ENCODE results near the gene RAB10. TPM values are rescaled to one million over a fixed set of nuclear protein-coding genes. Genes with fewer than 3 reads are reported as not detected.

The RAB10 gene
- total RNA-seq, 6 donors from 2014 or later: 81.7 to 139 (median 106) TPM

- DNase-seq (peak; percentile 82 to 98), ATAC-seq (ENCODE audit: low FRiP score in 2 of 2) (peak; percentile 83 to 94)
- H3K9me3 ChIP-seq: no peaks in the 10 kb centered on the region
- H3K27me3 ChIP-seq: peaks cover 0 to 6% (median under 1%) of the 10 kb centered on the region in 4 donors
- H3K4me3 ChIP-seq: peak overlapping the region; percentile 24 to 59 (median 52)
- TF ChIP-seq POLR2A (IDR thresholded peaks at IDR 0.05) (no peak), EP300 (IDR thresholded peaks at IDR 0.05) (no peak), POLR2AphosphoS5 (IDR thresholded peaks at IDR 0.05) (peak in 1 of 2 donors; percentile 16)
- TF ChIP-seq, protein P1, sequence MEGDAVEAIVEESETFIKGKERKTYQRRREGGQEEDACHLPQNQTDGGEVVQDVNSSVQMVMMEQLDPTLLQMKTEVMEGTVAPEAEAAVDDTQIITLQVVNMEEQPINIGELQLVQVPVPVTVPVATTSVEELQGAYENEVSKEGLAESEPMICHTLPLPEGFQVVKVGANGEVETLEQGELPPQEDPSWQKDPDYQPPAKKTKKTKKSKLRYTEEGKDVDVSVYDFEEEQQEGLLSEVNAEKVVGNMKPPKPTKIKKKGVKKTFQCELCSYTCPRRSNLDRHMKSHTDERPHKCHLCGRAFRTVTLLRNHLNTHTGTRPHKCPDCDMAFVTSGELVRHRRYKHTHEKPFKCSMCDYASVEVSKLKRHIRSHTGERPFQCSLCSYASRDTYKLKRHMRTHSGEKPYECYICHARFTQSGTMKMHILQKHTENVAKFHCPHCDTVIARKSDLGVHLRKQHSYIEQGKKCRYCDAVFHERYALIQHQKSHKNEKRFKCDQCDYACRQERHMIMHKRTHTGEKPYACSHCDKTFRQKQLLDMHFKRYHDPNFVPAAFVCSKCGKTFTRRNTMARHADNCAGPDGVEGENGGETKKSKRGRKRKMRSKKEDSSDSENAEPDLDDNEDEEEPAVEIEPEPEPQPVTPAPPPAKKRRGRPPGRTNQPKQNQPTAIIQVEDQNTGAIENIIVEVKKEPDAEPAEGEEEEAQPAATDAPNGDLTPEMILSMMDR (IDR thresholded peaks at IDR 0.05): peak; percentile 54 to 93 (median 88)
- peaks cover 0 to 15% (median 11%) of the 10 kb centered on the region in 4 donors for H3K4me1 ChIP-seq
- peak overlapping the region in 3 of 4 donors; percentile 28 to 70 (median 53) for H3K27ac ChIP-seq
- H3K36me3 ChIP-seq: no peaks in the 10 kb centered on the region
- WGBS, 2 donors: 0 to 8% methylated on average over 10 to 65 of the region's 114 CpGs
Observed at GRCh38 chr2:26184555-26185303, 150.8 kb downstream of the RAB10 start.

GRCh38 chr2:26185304-26185928 lies 151.5 kb downstream of the RAB10 start:
- DNase-seq (no peak), ATAC-seq (ENCODE audit: low FRiP score in 2 of 2) (no peak)
- 54 to 89% methylated on average over 13 to 20 of the region's 20 CpGs for WGBS, 2 donors
- H3K4me3 ChIP-seq: peak overlapping the region; percentile 24 to 59 (median 52)
- H3K36me3 ChIP-seq: peaks cover 0 to 5% (median 2%) of the 10 kb centered on the region in 4 donors
- no peaks in the 10 kb centered on the region for H3K27me3 ChIP-seq
- TF ChIP-seq POLR2AphosphoS5 (IDR thresholded peaks at IDR 0.05): no peak
- TF ChIP-seq EP300 (IDR thresholded peaks at IDR 0.05): no peak
- TF ChIP-seq, protein P1 (IDR thresholded peaks at IDR 0.05): no peak
- TF ChIP-seq POLR2A (IDR thresholded peaks at IDR 0.05): no peak
- H3K27ac ChIP-seq: peak overlapping the region in 3 of 4 donors; percentile 28 to 70 (median 53)
- no peaks in the 10 kb centered on the region for H3K9me3 ChIP-seq
- H3K4me1 ChIP-seq: peaks cover 0 to 13% (median 11%) of the 10 kb centered on the region in 4 donors

- H3K4me1 ChIP-seq: peaks cover 0 to 13% (median 11%) of the 10 kb centered on the region in 4 donors
- no peak for ATAC-seq (ENCODE audit: low FRiP score in 2 of 2)
- no peaks in the 10 kb centered on the region for H3K9me3 ChIP-seq
- H3K27me3 ChIP-seq: no peaks in the 10 kb centered on the region
- TF ChIP-seq, protein P1 (IDR thresholded peaks at IDR 0.05): no peak
- TF ChIP-seq POLR2AphosphoS5 (IDR thresholded peaks at IDR 0.05) (no peak), POLR2A (IDR thresholded peaks at IDR 0.05) (no peak), EP300 (IDR thresholded peaks at IDR 0.05) (no peak)
- WGBS, 2 donors: 92 to 97% methylated on average over 14 to 15 of the region's 16 CpGs
- no peak overlapping the region for H3K4me3 ChIP-seq
- no peak overlapping the region for H3K27ac ChIP-seq
- no peak for DNase-seq
- H3K36me3 ChIP-seq: peaks cover 0 to 12% (median 9%) of the 10 kb centered on the region in 4 donors
Observed at GRCh38 chr2:26185954-26186770, 152.3 kb downstream of the RAB10 start.

Small RNA genes lying within 50 kb of the gene (small RNA-seq; reads per million reads assigned to genes)
- gene RNU6-942P (0 reads per million in 4 donors), gene UQCRHP2 (0 reads per million in 4 donors)

Other genes with a start within 250 kb of the RAB10 start
- gene ASXL2, start 155.6 kb upstream of the RAB10 start, total RNA-seq: 10 to 100 TPM; 15.5 to 34.9 (median 25.6) TPM
- gene KIF3C, start 51.6 kb upstream of the RAB10 start, total RNA-seq: 10 to 100 TPM in 1 of 6 donors, 1 to 10 TPM in 5; 2.4 to 15.7 (median 4.4) TPM
- 1 to 10 TPM in 1 of 6 donors, under 1 TPM in 4, not detected in 1; 0.22 to 2.6 (median 0.49) TPM for gene GAREM2, start 139.0 kb downstream of the RAB10 start, total RNA-seq
- gene HADHA, start 210.5 kb downstream of the RAB10 start, total RNA-seq: 100 to 1,000 TPM in 4 of 6 donors, 10 to 100 TPM in 2; 61.8 to 120 (median 110) TPM
- gene HADHB, start 210.9 kb downstream of the RAB10 start, total RNA-seq: 100 to 1,000 TPM in 2 of 6 donors, 10 to 100 TPM in 4; 67.1 to 124 (median 91.2) TPM

Measured in upper lobe of left lung (tissue), 6 donors.